HEK293 (cell line): ENCODE results near the gene ACRBP.

ENCODE experiments used
- BCL11A ChIP-seq: fragments of 450-650 bp; formaldehyde crosslinking; IDR thresholded peaks from 2 replicates; pipeline ENCODE4 v1.5.1; 2016; ENCODE audit warnings: low read depth, missing biosample characterization, missing genetic modification characterization
- HOXA7 ChIP-seq: sonication (generic); formaldehyde crosslinking; IDR thresholded peaks from 2 replicates; pipeline ENCODE4 v1.8.1; 2022; ENCODE audit warnings: missing genetic modification reagents, borderline replicate concordance
- HOXC10 ChIP-seq: sonication (generic); formaldehyde crosslinking; IDR thresholded peaks from 2 replicates; pipeline ENCODE4 v1.8.1; 2023; ENCODE audit warnings: mild to moderate bottlenecking, missing genetic modification reagents
- PRDM1 ChIP-seq: fragments of 450-650 bp; formaldehyde crosslinking; IDR thresholded peaks from 2 replicates; pipeline ENCODE4; 2016; ENCODE audit warnings: missing biosample characterization, missing genetic modification characterization
- RBAK ChIP-seq: fragments of 450-650 bp; formaldehyde crosslinking; IDR thresholded peaks from 2 replicates; pipeline ENCODE4 v1.5.1; 2016; ENCODE audit warnings: missing biosample characterization, missing genetic modification characterization
- REPIN1 ChIP-seq: fragments of 450-650 bp; formaldehyde crosslinking; IDR thresholded peaks from 2 replicates; pipeline ENCODE4 v1.5.1; 2017; ENCODE audit warnings: missing biosample characterization, missing genetic modification characterization, low read depth
- ZBTB48 ChIP-seq: fragments of 450-650 bp; formaldehyde crosslinking; IDR thresholded peaks from 2 replicates; pipeline ENCODE4 v1.5.1; 2016; ENCODE audit warnings: missing biosample characterization, missing genetic modification characterization
- ZNF157 ChIP-seq: fragments of 450-650 bp; formaldehyde crosslinking; IDR thresholded peaks from 2 replicates; pipeline ENCODE4 v1.5.1; 2016; ENCODE audit warnings: missing biosample characterization, missing genetic modification characterization
- ZNF223 ChIP-seq: fragments of 450-650 bp; formaldehyde crosslinking; IDR thresholded peaks from 2 replicates; pipeline ENCODE4 v1.5.1; 2016; ENCODE audit warnings: missing biosample characterization, missing genetic modification characterization
- ZNF341 ChIP-seq: fragments of 450-650 bp; formaldehyde crosslinking; IDR thresholded peaks from 2 replicates; pipeline ENCODE4; 2016; ENCODE audit warnings: low read depth, missing biosample characterization, missing genetic modification characterization
- ZNF350 ChIP-seq: fragments of 450-650 bp; formaldehyde crosslinking; IDR thresholded peaks from 2 replicates; pipeline ENCODE4 v1.5.0; 2017; ENCODE audit warnings: missing biosample characterization, mild to moderate bottlenecking, missing genetic modification characterization
- ZNF529 ChIP-seq: fragments of 450-650 bp; formaldehyde crosslinking; IDR thresholded peaks from 2 replicates; pipeline ENCODE4 v1.5.1; 2017; ENCODE audit warnings: missing genetic modification characterization, missing biosample characterization; ENCODE audit not compliant: insufficient replicate concordance
- ZNF571 ChIP-seq: fragments of 450-650 bp; formaldehyde crosslinking; IDR thresholded peaks from 2 replicates; pipeline ENCODE4 v1.5.0; 2017; ENCODE audit warnings: missing biosample characterization, missing genetic modification characterization
- ZNF600 ChIP-seq: fragments of 450-650 bp; formaldehyde crosslinking; IDR thresholded peaks from 2 replicates; pipeline ENCODE4 v1.5.1; 2016; ENCODE audit warnings: missing biosample characterization, missing genetic modification characterization
- ZNF747 ChIP-seq: fragments of 450-650 bp; formaldehyde crosslinking; IDR thresholded peaks from 2 replicates; pipeline ENCODE4 v1.5.1; 2016; ENCODE audit warnings: missing biosample characterization, missing genetic modification characterization
- ZNF76 ChIP-seq: fragments of 450-650 bp; formaldehyde crosslinking; IDR thresholded peaks from 2 replicates; pipeline ENCODE4; 2016; ENCODE audit warnings: low read depth, missing biosample characterization, missing genetic modification characterization, borderline replicate concordance
- TF ChIP-seq, protein P1 (sequence below): fragments of 450-650 bp; formaldehyde crosslinking; IDR thresholded peaks from 2 replicates; pipeline ENCODE4 v1.5.1; 2016; ENCODE audit warnings: missing biosample characterization, missing genetic modification characterization
- TF ChIP-seq, protein P2 (sequence below): fragments of 450-650 bp; formaldehyde crosslinking; IDR thresholded peaks from 2 replicates; pipeline ENCODE4 v1.5.1; 2016; ENCODE audit warnings: missing biosample characterization, missing genetic modification characterization
- TF ChIP-seq, protein P3 (sequence below): fragments of 450-650 bp; formaldehyde crosslinking; IDR thresholded peaks from 2 replicates; pipeline ENCODE4 v1.5.1; 2016; ENCODE audit warnings: missing biosample characterization, missing genetic modification characterization, borderline replicate concordance
- TF ChIP-seq, protein P4 (sequence below): fragments of 450-650 bp; formaldehyde crosslinking; IDR thresholded peaks from 2 replicates; pipeline ENCODE4 v1.5.1; 2016; ENCODE audit warnings: missing biosample characterization, missing genetic modification characterization
- TF ChIP-seq, protein P5 (sequence below): fragments of 450-650 bp; formaldehyde crosslinking; IDR thresholded peaks from 2 replicates; pipeline ENCODE4 v1.5.1; 2016; ENCODE audit warnings: missing biosample characterization, missing genetic modification characterization
- TF ChIP-seq, protein P6 (sequence below): fragments of 450-650 bp; formaldehyde crosslinking; IDR thresholded peaks from 2 replicates; pipeline ENCODE4 v1.5.0; 2017; ENCODE audit warnings: missing biosample characterization, missing genetic modification characterization, borderline replicate concordance
- TF ChIP-seq, protein P7 (sequence below): fragments of 450-650 bp; formaldehyde crosslinking; IDR thresholded peaks from 2 replicates; pipeline ENCODE4 v1.5.1; 2016; ENCODE audit warnings: missing biosample characterization, missing genetic modification characterization, borderline replicate concordance

ACRBP gene

DNA sequence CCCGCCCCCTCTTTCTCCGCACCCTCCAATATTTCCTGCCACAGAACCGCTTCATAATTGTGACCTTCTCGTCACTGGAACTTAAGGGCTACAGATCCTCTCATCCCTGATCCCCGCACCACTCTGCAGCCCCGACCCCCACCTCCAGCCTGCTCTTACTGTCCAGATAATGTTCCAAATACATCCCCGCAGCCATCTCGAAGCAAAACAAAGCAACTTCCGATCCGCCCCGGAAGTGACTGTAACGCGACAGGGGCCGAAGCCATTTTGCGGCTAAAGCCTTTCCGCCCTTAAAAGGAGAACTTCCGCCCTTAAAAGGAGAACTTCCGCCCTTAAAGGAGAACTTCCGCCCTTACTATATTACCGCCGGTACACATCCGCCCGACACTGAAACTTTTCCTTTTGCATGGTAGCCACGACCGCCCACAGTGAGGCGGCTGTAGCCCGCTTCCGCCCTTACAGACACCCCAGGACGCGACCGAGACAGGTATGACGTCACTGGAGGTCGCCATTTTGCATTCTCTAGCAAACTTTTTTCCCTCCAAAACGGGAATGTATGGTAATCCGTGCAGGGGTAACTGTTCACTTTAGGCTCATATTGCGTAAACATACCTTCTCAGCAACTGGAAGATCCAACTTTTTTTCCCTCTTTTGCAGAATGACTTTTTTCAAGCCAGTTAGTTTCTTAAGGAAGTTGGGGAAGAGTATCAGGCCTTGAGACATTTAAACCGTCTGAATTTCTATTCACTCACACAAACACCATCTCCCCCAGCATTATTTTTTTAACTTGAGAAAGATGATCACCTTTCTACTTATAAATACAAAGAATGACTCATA is 15.9 kb upstream of the ACRBP start, which contains the start of gene ING4 (continued):
- TF ChIP-seq, protein P1, sequence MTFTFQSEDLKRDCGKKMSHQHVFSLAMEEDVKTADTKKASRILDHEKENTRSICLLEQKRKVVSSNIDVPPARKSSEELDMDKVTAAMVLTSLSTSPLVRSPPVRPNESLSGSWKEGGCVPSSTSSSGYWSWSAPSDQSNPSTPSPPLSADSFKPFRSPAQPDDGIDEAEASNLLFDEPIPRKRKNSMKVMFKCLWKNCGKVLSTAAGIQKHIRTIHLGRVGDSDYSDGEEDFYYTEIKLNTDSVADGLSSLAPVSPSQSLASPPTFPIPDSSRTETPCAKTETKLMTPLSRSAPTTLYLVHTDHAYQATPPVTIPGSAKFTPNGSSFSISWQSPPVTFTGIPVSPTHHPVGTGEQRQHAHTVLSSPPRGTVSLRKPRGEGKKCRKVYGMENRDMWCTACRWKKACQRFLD (tag by site-specific recombination), result no peak
- TF ChIP-seq ZNF341 (tag by site-specific recombination), result peak; percentile 66
- TF ChIP-seq, protein P2, sequence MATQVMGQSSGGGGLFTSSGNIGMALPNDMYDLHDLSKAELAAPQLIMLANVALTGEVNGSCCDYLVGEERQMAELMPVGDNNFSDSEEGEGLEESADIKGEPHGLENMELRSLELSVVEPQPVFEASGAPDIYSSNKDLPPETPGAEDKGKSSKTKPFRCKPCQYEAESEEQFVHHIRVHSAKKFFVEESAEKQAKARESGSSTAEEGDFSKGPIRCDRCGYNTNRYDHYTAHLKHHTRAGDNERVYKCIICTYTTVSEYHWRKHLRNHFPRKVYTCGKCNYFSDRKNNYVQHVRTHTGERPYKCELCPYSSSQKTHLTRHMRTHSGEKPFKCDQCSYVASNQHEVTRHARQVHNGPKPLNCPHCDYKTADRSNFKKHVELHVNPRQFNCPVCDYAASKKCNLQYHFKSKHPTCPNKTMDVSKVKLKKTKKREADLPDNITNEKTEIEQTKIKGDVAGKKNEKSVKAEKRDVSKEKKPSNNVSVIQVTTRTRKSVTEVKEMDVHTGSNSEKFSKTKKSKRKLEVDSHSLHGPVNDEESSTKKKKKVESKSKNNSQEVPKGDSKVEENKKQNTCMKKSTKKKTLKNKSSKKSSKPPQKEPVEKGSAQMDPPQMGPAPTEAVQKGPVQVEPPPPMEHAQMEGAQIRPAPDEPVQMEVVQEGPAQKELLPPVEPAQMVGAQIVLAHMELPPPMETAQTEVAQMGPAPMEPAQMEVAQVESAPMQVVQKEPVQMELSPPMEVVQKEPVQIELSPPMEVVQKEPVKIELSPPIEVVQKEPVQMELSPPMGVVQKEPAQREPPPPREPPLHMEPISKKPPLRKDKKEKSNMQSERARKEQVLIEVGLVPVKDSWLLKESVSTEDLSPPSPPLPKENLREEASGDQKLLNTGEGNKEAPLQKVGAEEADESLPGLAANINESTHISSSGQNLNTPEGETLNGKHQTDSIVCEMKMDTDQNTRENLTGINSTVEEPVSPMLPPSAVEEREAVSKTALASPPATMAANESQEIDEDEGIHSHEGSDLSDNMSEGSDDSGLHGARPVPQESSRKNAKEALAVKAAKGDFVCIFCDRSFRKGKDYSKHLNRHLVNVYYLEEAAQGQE (tag by site-specific recombination), result no peak; the same call in 1 of the 2 replicates
- TF ChIP-seq REPIN1 (tag by site-specific recombination), result no peak
- TF ChIP-seq RBAK (tag by site-specific recombination), result no peak
- TF ChIP-seq PRDM1 (tag by site-specific recombination), result no peak; the same call in 1 of the 2 replicates
- TF ChIP-seq ZNF747 (tag by site-specific recombination), result no peak
- TF ChIP-seq, protein P3, sequence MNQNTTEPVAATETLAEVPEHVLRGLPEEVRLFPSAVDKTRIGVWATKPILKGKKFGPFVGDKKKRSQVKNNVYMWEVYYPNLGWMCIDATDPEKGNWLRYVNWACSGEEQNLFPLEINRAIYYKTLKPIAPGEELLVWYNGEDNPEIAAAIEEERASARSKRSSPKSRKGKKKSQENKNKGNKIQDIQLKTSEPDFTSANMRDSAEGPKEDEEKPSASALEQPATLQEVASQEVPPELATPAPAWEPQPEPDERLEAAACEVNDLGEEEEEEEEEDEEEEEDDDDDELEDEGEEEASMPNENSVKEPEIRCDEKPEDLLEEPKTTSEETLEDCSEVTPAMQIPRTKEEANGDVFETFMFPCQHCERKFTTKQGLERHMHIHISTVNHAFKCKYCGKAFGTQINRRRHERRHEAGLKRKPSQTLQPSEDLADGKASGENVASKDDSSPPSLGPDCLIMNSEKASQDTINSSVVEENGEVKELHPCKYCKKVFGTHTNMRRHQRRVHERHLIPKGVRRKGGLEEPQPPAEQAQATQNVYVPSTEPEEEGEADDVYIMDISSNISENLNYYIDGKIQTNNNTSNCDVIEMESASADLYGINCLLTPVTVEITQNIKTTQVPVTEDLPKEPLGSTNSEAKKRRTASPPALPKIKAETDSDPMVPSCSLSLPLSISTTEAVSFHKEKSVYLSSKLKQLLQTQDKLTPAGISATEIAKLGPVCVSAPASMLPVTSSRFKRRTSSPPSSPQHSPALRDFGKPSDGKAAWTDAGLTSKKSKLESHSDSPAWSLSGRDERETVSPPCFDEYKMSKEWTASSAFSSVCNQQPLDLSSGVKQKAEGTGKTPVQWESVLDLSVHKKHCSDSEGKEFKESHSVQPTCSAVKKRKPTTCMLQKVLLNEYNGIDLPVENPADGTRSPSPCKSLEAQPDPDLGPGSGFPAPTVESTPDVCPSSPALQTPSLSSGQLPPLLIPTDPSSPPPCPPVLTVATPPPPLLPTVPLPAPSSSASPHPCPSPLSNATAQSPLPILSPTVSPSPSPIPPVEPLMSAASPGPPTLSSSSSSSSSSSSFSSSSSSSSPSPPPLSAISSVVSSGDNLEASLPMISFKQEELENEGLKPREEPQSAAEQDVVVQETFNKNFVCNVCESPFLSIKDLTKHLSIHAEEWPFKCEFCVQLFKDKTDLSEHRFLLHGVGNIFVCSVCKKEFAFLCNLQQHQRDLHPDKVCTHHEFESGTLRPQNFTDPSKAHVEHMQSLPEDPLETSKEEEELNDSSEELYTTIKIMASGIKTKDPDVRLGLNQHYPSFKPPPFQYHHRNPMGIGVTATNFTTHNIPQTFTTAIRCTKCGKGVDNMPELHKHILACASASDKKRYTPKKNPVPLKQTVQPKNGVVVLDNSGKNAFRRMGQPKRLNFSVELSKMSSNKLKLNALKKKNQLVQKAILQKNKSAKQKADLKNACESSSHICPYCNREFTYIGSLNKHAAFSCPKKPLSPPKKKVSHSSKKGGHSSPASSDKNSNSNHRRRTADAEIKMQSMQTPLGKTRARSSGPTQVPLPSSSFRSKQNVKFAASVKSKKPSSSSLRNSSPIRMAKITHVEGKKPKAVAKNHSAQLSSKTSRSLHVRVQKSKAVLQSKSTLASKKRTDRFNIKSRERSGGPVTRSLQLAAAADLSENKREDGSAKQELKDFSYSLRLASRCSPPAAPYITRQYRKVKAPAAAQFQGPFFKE, result no peak
- peak; percentile 94 for TF ChIP-seq ZNF76
- no peak for TF ChIP-seq ZNF571 (tag by site-specific recombination)
- TF ChIP-seq, protein P4, sequence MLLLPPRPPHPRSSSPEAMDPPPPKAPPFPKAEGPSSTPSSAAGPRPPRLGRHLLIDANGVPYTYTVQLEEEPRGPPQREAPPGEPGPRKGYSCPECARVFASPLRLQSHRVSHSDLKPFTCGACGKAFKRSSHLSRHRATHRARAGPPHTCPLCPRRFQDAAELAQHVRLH (tag by site-specific recombination), result peak; percentile 100
- TF ChIP-seq, protein P5, sequence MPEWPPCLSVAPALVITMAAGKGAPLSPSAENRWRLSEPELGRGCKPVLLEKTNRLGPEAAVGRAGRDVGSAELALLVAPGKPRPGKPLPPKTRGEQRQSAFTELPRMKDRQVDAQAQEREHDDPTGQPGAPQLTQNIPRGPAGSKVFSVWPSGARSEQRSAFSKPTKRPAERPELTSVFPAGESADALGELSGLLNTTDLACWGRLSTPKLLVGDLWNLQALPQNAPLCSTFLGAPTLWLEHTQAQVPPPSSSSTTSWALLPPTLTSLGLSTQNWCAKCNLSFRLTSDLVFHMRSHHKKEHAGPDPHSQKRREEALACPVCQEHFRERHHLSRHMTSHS (tag by site-specific recombination), result no peak
- 0 out of 2 replicates have a peak, but pooled peaks have one; percentile 10 for TF ChIP-seq BCL11A (tag by site-specific recombination)
- TF ChIP-seq, protein P6, sequence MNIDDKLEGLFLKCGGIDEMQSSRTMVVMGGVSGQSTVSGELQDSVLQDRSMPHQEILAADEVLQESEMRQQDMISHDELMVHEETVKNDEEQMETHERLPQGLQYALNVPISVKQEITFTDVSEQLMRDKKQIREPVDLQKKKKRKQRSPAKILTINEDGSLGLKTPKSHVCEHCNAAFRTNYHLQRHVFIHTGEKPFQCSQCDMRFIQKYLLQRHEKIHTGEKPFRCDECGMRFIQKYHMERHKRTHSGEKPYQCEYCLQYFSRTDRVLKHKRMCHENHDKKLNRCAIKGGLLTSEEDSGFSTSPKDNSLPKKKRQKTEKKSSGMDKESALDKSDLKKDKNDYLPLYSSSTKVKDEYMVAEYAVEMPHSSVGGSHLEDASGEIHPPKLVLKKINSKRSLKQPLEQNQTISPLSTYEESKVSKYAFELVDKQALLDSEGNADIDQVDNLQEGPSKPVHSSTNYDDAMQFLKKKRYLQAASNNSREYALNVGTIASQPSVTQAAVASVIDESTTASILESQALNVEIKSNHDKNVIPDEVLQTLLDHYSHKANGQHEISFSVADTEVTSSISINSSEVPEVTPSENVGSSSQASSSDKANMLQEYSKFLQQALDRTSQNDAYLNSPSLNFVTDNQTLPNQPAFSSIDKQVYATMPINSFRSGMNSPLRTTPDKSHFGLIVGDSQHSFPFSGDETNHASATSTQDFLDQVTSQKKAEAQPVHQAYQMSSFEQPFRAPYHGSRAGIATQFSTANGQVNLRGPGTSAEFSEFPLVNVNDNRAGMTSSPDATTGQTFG (tag by site-specific recombination), result no peak
- TF ChIP-seq ZBTB48, result no peak
- no peak for TF ChIP-seq HOXA7
- TF ChIP-seq ZNF223, result no peak
- no peak for TF ChIP-seq ZNF529 (tag by site-specific recombination)
- TF ChIP-seq ZNF157 (tag by site-specific recombination), result no peak
- TF ChIP-seq HOXC10, result 0 out of 2 replicates have a peak, but pooled peaks have one; percentile 52
- peak; percentile 44 for TF ChIP-seq ZNF600 (tag by site-specific recombination)
- TF ChIP-seq, protein P7, sequence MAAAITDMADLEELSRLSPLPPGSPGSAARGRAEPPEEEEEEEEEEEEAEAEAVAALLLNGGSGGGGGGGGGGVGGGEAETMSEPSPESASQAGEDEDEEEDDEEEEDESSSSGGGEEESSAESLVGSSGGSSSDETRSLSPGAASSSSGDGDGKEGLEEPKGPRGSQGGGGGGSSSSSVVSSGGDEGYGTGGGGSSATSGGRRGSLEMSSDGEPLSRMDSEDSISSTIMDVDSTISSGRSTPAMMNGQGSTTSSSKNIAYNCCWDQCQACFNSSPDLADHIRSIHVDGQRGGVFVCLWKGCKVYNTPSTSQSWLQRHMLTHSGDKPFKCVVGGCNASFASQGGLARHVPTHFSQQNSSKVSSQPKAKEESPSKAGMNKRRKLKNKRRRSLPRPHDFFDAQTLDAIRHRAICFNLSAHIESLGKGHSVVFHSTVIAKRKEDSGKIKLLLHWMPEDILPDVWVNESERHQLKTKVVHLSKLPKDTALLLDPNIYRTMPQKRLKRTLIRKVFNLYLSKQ (tag by site-specific recombination), result no peak
- TF ChIP-seq ZNF350, result no peak
